H1 (cell line): Measurements from ENCODE around the gene FLT1. TPM values are rescaled to one million over a fixed set of nuclear protein-coding genes. Genes with fewer than 3 reads are reported as not detected.

Source experiments
- CEBPB ChIP-seq: IDR thresholded peaks from 2 replicates; pipeline ENCODE4 v1.6.1; 2012; ENCODE audit warnings: low read depth, low read length
- KDM1A ChIP-seq: fragments of 200-600, 300-600 bp; sonication (generic); IDR thresholded peaks from 2 replicates; pipeline ENCODE4 v1.7.1; 2016; ENCODE audit warnings: mild to moderate bottlenecking, low read length, borderline replicate concordance
- polyA plus RNA-seq, 7 experiments: library from polyadenylated mRNA; depleted of rRNA in 3 of 7; stranded (reverse) in 5 of 7; unstranded in 2 of 7; fragments of >200 nt in 5 of 7; fragments of 200-250 nt in 2 of 7; gene quantifications; 1 replicate in 5 of 7; 2 replicates in 1 of 7; 4 replicates in 1 of 7; pipeline versions ENCODE4 v1.2.1 to v1.2.3, GENCODE V29; 2011 to 2013; ENCODE audit warnings: missing spikeins in 2 of 7, mixed read lengths in 2 of 7
- total RNA-seq: library from RNA; stranded (reverse); fragmentation: NEBNext Ultra II Directional; extraction: Animal tissue kit (Norgen Biotek cat#: 25700); gene quantifications from 2 replicates; pipeline ENCODE4 v1.2.1, GENCODE V29; 2021
- TF ChIP-seq, protein P1 (sequence below): fragments of 300-600 bp; sonication (generic); IDR thresholded peaks from 2 replicates; pipeline ENCODE4 v1.7.1; 2012; ENCODE audit warnings: low read length, moderate library complexity, mild to moderate bottlenecking, inconsistent platforms; ENCODE audit not compliant: insufficient replicate concordance

FLT1 gene
- total and polyA plus RNA-seq, 2 of the 8 experiments (the other 6 are each of a cell fraction or from before 2014, with no cell fraction given): 19.7 to 90.2 TPM

- TF ChIP-seq KDM1A: no peak
- TF ChIP-seq, protein P1, sequence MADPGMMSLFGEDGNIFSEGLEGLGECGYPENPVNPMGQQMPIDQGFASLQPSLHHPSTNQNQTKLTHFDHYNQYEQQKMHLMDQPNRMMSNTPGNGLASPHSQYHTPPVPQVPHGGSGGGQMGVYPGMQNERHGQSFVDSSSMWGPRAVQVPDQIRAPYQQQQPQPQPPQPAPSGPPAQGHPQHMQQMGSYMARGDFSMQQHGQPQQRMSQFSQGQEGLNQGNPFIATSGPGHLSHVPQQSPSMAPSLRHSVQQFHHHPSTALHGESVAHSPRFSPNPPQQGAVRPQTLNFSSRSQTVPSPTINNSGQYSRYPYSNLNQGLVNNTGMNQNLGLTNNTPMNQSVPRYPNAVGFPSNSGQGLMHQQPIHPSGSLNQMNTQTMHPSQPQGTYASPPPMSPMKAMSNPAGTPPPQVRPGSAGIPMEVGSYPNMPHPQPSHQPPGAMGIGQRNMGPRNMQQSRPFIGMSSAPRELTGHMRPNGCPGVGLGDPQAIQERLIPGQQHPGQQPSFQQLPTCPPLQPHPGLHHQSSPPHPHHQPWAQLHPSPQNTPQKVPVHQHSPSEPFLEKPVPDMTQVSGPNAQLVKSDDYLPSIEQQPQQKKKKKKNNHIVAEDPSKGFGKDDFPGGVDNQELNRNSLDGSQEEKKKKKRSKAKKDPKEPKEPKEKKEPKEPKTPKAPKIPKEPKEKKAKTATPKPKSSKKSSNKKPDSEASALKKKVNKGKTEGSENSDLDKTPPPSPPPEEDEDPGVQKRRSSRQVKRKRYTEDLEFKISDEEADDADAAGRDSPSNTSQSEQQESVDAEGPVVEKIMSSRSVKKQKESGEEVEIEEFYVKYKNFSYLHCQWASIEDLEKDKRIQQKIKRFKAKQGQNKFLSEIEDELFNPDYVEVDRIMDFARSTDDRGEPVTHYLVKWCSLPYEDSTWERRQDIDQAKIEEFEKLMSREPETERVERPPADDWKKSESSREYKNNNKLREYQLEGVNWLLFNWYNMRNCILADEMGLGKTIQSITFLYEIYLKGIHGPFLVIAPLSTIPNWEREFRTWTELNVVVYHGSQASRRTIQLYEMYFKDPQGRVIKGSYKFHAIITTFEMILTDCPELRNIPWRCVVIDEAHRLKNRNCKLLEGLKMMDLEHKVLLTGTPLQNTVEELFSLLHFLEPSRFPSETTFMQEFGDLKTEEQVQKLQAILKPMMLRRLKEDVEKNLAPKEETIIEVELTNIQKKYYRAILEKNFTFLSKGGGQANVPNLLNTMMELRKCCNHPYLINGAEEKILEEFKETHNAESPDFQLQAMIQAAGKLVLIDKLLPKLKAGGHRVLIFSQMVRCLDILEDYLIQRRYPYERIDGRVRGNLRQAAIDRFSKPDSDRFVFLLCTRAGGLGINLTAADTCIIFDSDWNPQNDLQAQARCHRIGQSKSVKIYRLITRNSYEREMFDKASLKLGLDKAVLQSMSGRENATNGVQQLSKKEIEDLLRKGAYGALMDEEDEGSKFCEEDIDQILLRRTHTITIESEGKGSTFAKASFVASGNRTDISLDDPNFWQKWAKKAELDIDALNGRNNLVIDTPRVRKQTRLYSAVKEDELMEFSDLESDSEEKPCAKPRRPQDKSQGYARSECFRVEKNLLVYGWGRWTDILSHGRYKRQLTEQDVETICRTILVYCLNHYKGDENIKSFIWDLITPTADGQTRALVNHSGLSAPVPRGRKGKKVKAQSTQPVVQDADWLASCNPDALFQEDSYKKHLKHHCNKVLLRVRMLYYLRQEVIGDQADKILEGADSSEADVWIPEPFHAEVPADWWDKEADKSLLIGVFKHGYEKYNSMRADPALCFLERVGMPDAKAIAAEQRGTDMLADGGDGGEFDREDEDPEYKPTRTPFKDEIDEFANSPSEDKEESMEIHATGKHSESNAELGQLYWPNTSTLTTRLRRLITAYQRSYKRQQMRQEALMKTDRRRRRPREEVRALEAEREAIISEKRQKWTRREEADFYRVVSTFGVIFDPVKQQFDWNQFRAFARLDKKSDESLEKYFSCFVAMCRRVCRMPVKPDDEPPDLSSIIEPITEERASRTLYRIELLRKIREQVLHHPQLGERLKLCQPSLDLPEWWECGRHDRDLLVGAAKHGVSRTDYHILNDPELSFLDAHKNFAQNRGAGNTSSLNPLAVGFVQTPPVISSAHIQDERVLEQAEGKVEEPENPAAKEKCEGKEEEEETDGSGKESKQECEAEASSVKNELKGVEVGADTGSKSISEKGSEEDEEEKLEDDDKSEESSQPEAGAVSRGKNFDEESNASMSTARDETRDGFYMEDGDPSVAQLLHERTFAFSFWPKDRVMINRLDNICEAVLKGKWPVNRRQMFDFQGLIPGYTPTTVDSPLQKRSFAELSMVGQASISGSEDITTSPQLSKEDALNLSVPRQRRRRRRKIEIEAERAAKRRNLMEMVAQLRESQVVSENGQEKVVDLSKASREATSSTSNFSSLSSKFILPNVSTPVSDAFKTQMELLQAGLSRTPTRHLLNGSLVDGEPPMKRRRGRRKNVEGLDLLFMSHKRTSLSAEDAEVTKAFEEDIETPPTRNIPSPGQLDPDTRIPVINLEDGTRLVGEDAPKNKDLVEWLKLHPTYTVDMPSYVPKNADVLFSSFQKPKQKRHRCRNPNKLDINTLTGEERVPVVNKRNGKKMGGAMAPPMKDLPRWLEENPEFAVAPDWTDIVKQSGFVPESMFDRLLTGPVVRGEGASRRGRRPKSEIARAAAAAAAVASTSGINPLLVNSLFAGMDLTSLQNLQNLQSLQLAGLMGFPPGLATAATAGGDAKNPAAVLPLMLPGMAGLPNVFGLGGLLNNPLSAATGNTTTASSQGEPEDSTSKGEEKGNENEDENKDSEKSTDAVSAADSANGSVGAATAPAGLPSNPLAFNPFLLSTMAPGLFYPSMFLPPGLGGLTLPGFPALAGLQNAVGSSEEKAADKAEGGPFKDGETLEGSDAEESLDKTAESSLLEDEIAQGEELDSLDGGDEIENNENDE: no peak
- no peak for TF ChIP-seq CEBPB
Measured at GRCh38 chr13:28257305-28257704, 237.6 kb downstream of the FLT1 start (continued).
